ENCODE results near the gene DMP1.

Gene DMP1

DNA sequence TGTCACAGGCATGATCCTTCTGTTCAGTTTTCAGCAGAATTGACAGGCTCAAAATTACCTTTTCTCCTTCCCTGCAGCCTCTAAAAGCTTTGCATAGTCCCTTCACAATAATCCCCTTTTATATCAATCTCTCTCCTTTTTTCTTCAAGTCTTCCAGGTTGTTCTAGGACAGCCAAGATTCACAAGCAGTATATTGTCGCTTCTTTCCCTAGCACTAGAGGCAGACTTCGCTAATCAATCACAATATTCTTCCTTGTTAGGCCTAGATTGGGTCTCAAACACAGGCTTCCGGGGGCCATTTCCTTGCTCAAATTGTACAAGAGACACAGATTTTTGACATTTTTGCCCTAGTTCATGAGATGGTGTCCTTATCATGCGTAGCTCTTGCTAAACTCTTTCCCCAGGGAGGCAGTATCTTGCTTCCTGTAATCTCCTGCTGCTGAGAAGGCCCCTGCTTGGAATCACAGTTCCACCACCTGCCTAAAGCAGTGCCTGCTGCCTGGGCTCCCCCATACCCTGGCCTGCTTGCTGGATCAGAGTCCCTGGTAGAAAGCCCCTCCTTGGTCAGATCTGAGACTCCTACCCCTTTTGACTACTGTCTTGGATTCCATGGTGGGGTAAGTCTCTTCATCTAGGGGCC lies 57.3 kb downstream of the DMP1 start:
- TF ChIP-seq, protein P1, sequence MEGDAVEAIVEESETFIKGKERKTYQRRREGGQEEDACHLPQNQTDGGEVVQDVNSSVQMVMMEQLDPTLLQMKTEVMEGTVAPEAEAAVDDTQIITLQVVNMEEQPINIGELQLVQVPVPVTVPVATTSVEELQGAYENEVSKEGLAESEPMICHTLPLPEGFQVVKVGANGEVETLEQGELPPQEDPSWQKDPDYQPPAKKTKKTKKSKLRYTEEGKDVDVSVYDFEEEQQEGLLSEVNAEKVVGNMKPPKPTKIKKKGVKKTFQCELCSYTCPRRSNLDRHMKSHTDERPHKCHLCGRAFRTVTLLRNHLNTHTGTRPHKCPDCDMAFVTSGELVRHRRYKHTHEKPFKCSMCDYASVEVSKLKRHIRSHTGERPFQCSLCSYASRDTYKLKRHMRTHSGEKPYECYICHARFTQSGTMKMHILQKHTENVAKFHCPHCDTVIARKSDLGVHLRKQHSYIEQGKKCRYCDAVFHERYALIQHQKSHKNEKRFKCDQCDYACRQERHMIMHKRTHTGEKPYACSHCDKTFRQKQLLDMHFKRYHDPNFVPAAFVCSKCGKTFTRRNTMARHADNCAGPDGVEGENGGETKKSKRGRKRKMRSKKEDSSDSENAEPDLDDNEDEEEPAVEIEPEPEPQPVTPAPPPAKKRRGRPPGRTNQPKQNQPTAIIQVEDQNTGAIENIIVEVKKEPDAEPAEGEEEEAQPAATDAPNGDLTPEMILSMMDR (IDR thresholded peaks at IDR 0.05; ENCODE audit: low read depth, low read length) = no peak
- Histone ChIP-seq H3K9me3 (no peaks in the 10 kb centered on the region), H3K4me3 (ENCODE audit: low read depth, low read length) (no peak overlapping the region), H3K27me3 (no peaks in the 10 kb centered on the region), H3K4me1 (no peaks in the 10 kb centered on the region), H3K36me3 (no peaks in the 10 kb centered on the region)
- no peak for DNase-seq

All from BE2C (cell line).